ENCODE measurements around the gene CUX1.

The CUX1 gene

DNA sequence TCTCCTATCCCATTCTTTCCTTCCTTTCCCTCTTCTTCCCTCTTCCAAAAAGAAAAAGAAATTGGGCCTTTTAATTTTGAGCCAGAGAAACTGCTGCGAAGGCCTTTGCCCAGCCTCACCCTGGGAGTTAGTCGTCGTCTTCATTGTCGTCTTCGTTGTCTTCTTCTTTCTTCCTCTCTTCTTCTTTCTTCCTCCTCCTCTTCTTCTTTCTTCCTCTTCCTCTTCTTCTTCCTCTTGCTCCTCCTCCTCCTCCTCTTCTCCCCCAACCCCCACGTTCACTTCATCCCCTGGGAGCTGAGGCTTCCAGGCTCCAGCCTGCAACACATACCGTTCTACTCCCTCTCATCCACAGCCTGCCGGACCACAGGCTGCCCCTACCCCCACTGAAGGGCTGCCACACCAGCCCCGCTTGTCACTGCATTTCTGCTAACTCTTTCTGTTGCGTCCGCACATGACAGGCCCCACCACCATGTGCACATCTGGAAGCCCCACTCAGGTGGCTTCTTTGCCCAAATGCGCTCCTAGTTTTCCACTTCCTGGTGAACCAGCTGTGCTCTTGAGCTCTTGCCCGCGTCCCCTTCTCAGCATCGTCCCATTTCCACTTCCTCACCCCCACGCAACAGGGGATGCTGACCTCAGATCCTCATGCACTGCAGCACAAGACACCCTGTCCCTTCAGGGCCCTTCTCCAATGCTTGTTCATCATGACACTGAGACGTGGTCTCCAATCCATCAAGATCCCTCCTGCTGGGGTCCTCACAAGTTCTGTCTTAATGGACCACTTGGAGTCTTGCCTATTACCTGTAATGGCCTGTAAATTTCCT is 374.3 kb downstream of the CUX1 start:
- H3K4me3 ChIP-seq (ENCODE audit: low read depth, low read length), result no peak overlapping the region
- no peak for DNase-seq (ENCODE audit: low read depth)
- no peak for TF ChIP-seq CTCF (IDR thresholded peaks at IDR 0.05; ENCODE audit: control insufficient read depth, extremely low read depth, insufficient read depth)

DNA sequence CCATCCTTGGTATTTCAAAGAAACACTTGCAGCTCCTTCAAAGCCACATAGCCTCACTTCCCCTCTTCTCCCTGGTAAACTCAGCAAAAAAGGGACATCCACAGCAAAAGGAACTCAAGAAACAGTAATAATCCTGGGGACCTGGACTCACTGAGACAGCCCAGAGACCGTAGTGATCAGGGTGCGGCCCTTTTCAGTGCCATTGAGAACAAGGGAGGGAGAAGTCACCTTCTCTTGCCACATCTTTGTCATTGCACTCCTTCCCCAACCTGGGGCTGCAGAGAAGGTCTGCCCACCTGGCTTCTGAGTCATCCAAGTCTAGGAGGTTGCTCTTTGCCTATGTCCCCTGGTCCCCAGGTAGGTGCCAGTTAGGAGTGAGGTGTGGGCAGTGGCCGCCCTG is 375.4 kb downstream of the CUX1 start:
- no peak for TF ChIP-seq CTCF (IDR thresholded peaks at IDR 0.05; ENCODE audit: control insufficient read depth, extremely low read depth, insufficient read depth)
- DNase-seq (ENCODE audit: low read depth), result no peak
- no peak overlapping the region for H3K4me3 ChIP-seq (ENCODE audit: low read depth, low read length)

GRCh38 chr7:102193806-102194205 is 376.4 kb downstream of the CUX1 start:
- TF ChIP-seq CTCF (IDR thresholded peaks at IDR 0.05; ENCODE audit: control insufficient read depth, extremely low read depth, insufficient read depth), result no peak
- no peak overlapping the region for H3K4me3 ChIP-seq (ENCODE audit: low read depth, low read length)
- DNase-seq (ENCODE audit: low read depth), result no peak

- H3K4me3 ChIP-seq (ENCODE audit: low read depth, low read length), result no peak overlapping the region
- DNase-seq (ENCODE audit: low read depth), result no peak
- TF ChIP-seq CTCF (IDR thresholded peaks at IDR 0.05; ENCODE audit: control insufficient read depth, extremely low read depth, insufficient read depth), result no peak
These were observed 377.9 kb downstream of the CUX1 start for GRCh38 chr7:102195361-102195760.

- H3K4me3 ChIP-seq (ENCODE audit: low read depth, low read length), result no peak overlapping the region
- TF ChIP-seq CTCF (IDR thresholded peaks at IDR 0.05; ENCODE audit: control insufficient read depth, extremely low read depth, insufficient read depth), result no peak
- no peak for DNase-seq (ENCODE audit: low read depth)
These were observed 378.6 kb downstream of the CUX1 start for GRCh38 chr7:102196028-102196427.

- TF ChIP-seq CTCF (IDR thresholded peaks at IDR 0.05; ENCODE audit: control insufficient read depth, extremely low read depth, insufficient read depth), result no peak
- no peak for DNase-seq (ENCODE audit: low read depth)
- no peak overlapping the region for H3K4me3 ChIP-seq (ENCODE audit: low read depth, low read length)
These were observed 379.7 kb downstream of the CUX1 start for GRCh38 chr7:102197161-102197560.

- DNase-seq (ENCODE audit: low read depth), result no peak
- TF ChIP-seq CTCF (IDR thresholded peaks at IDR 0.05; ENCODE audit: control insufficient read depth, extremely low read depth, insufficient read depth), result no peak
- no peak overlapping the region for H3K4me3 ChIP-seq (ENCODE audit: low read depth, low read length)
These were observed 380.2 kb downstream of the CUX1 start for GRCh38 chr7:102197599-102197998.
